PC-9 (cell line): ENCODE results near the gene RANBP3L.

Experiments
- CTCF ChIP-seq: fragments of 200-600 bp; sonication (generic); conservative IDR thresholded peaks from 2 replicates; pipeline ENCODE4 v1.6.1; 2017; ENCODE audit warnings: mixed run types, antibody characterized with exemption, mild to moderate bottlenecking, moderate library complexity
- EZH2 ChIP-seq: fragments of 200-600 bp; sonication (generic); IDR thresholded peaks from 2 replicates; pipeline ENCODE4 v1.8.0; 2017; ENCODE audit warnings: antibody characterized with exemption, low read depth

DNA sequence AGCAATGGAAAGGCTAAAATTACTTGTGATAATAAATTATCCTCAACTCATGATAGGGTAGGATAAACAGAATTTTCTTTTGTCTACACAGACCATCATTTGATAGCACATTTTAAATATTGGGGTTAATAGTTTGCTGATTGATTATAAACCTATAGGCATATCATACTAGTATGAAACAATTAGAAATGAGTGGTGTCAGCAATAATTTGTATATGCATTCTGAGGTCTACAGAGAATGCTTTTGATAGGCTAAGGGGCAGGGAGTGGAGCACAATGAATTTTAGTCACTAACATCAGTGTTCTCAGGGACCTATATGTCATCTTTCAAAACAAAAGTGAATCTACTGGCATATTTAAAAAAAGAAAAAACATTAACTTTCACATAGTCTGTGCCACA is 32.2 kb downstream of the RANBP3L start:
- TF ChIP-seq CTCF (no peak), EZH2 (no peak)
